Subcutaneous adipose tissue (tissue), 4 donors: ENCODE results near the gene TEX26. TPM values are rescaled to one million over a fixed set of nuclear protein-coding genes. Genes with fewer than 3 reads are reported as not detected.

Source experiments
- total RNA-seq, 4 donors: library from RNA; depleted of rRNA; stranded (reverse); fragments of >200 nt; gene quantifications; one replicate each; pipeline ENCODE4 v1.1.0, GENCODE V29; 2016
- TF ChIP-seq, protein P1 (sequence below): fragments of 450-650 bp; IDR thresholded peaks from one replicate; pipeline ENCODE4 v1.5.1; 2016; ENCODE audit warnings: low read depth, mild to moderate bottlenecking, control low read depth, antibody characterized with exemption, moderate library complexity

TEX26 gene
- total RNA-seq, 4 donors from 2014 or later: 0.51 TPM; not detected in 3

DNA sequence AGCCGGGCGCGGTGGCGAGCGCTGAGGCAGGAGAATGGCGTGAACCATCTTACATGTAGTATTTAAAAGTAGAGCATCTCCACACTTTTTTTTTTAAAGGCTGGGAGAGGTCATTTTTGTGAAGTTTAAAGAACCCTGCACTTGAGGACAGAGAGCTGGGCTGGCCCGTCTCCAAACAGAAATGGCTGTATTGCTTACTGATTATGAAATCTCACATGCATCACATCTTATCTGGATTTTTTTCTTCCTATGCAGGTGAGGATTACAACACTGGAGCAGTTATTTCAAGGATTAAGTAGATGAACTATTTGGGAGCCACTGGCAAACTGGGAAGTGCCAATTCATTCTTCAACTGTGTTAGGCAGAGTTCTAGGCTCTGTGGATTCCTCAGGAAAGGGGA is 59.5 kb downstream of the TEX26 start:
- TF ChIP-seq, protein P1, sequence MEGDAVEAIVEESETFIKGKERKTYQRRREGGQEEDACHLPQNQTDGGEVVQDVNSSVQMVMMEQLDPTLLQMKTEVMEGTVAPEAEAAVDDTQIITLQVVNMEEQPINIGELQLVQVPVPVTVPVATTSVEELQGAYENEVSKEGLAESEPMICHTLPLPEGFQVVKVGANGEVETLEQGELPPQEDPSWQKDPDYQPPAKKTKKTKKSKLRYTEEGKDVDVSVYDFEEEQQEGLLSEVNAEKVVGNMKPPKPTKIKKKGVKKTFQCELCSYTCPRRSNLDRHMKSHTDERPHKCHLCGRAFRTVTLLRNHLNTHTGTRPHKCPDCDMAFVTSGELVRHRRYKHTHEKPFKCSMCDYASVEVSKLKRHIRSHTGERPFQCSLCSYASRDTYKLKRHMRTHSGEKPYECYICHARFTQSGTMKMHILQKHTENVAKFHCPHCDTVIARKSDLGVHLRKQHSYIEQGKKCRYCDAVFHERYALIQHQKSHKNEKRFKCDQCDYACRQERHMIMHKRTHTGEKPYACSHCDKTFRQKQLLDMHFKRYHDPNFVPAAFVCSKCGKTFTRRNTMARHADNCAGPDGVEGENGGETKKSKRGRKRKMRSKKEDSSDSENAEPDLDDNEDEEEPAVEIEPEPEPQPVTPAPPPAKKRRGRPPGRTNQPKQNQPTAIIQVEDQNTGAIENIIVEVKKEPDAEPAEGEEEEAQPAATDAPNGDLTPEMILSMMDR: no peak

DNA sequence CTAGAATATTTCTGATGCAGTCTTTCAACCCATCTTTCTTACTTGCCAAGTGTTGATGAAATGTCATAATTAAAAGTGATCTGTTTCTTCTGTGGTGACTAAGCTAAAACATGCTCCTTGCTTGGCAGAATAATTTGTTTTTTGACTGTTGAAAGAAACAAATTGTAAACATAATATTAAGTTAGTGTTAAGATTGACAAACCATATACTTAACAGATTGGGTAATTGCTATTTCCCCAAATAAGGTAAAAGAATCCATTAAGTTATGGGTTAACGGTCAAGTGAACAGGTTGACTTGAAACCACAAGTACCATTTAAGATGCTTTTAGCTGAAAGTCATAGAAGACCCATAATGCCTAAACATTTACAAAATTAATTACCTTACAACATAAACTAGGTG is 62.9 kb downstream of the TEX26 start:
- TF ChIP-seq, protein P1: no peak

DNA sequence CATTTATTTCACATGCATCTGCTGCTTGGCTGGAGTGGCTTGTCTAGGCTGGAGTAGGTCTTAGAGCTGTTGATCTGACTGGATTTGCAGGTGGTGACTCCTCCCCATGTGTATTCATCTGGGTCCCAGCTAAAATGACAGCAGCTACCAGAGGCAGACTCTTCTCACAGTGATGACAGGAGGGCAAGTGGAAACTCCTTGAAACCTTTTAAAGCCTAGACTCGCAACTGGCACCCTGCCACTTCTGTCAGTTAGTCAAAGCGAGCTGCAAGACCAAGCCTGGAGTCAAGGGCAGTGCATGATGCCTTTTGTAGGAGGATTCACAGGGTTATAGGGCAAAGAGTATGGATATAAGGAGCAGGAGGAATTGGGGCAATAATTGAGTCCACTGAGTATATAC is 65.2 kb downstream of the TEX26 start:
- TF ChIP-seq, protein P1: no peak

DNA sequence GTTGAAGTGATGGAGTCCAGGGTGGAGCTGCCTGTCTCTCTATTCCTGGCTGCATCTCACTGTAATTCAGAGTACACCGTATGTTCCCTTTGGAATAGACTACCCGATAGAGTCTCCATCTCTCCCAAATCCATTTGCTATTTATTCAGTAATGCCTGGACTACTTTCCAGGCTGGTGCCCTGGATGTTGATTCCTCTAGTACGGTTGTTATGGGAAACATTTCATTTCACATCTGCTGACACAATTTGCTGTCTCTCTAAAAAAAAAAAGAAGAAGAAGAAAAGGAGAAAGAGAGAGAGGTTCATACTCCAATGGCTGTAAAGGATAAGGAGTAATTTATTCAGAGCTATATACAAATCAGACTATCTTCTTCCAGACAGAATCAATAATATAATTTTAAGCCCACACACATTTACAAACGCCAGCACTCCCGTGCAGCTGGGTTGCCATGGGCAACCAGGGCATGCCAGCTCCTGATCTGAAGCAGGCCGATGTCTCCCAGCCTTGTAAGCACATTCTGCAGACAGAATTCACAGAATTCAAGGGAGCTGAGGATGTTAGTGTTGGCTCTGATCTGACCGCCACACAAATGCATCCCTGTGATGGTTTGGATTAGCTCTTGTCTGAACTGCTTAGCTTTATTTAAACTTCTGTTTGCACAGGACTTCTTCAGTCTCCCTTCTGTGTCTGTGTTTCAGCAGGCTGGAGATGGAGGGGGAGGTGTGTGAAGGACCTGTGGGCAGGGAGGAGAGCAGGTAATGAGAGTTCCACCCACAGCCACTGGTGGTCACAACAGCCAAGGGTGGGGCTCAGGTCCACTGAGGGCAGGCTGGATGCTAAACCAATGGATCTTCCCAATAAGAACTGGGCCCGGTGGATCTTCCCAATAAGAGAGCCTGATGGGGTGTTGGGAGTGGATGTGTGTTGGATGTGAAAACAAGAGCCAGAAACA is 66.0 kb downstream of the TEX26 start:
- TF ChIP-seq, protein P1: no peak

DNA sequence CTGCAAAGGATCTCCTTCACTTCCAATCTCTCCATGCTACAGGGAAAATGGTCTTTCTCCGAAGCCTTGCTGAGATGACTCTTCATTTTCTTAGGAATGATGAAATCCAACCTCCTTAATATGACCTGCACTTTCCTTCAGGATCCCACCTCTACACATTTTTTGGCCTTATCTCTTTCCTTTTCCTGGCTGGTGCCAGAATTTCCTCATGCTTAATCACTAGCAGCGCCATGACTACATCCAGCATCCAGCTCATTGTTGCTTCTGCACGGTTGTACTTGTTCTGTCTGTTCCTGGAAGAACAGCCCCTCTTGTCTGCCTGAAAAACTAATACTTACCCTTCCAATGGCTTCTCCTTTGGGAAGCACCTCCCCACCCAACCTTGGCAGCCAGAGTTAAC is 68.4 kb downstream of the TEX26 start:
- TF ChIP-seq, protein P1: no peak

DNA sequence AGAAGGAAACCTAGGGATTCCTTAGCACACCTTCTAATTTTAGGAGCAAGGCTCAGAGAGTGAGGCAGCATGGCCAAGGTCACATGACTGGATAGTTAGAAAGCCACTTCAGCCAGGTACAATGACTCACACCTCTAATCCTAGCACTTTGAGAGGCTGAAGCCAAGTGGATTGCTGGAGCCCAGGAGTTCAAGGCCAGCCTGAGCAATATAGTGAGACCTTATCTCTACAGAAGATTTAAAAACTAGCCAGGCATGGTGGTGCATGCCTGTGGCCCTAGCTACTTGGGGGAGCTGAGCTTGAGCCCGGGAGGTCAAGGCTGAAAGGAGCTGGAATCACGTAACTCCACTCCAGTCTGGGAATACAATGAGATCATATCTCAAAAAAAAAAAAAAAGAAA is 69.2 kb downstream of the TEX26 start:
- TF ChIP-seq, protein P1: no peak

DNA sequence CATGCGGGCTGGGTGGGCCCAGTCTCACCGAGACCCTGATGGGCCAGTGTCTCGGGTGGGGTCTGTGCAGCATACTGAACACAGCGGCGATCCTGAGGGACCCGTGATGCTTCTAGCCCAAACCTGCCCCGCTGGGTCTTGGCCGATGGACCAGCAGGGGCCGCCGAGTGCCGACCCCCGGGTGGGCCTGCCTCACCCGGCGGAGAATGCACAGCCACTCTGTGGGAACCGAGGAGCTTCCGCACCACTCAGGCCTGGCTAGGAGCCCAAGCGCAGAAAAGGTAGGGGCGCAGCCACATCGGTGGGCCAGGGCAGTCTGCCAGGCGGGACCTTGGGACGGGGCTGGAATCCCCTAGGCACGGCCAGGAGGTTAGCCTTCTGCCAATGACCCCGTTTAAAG is 72.6 kb downstream of the TEX26 start:
- TF ChIP-seq, protein P1: no peak
